HUES6 (cell line): ENCODE data around the gene MACO1.

ENCODE experiments used
- H3K27ac ChIP-seq: 2 replicates; pipeline ENCODE4 v1.7.0; 2013; ENCODE audit warnings: low read depth, mild to moderate bottlenecking, low read length, inconsistent platforms
- H3K27me3 ChIP-seq: 2 replicates; pipeline ENCODE4 v1.6.1; 2013; ENCODE audit warnings: low read length; ENCODE audit not compliant: control insufficient read depth, insufficient read depth
- H3K36me3 ChIP-seq: 2 replicates; pipeline ENCODE4 v1.6.1; 2013; ENCODE audit warnings: low read length; ENCODE audit not compliant: control insufficient read depth, insufficient read depth
- H3K4me1 ChIP-seq: 2 replicates; pipeline ENCODE4 v1.6.1; 2013; ENCODE audit warnings: low read length; ENCODE audit not compliant: control insufficient read depth, insufficient read depth
- H3K4me3 ChIP-seq: 2 replicates; pipeline ENCODE4 v1.5.1; 2013; ENCODE audit warnings: low read depth, low read length
- H3K9ac ChIP-seq: one replicate; pipeline ENCODE4 v1.6.1; 2013; ENCODE audit warnings: mild to moderate bottlenecking, low read length
- H3K9me3 ChIP-seq: 2 replicates; pipeline ENCODE4 v1.6.1; 2013; ENCODE audit warnings: low read depth, low read length; ENCODE audit not compliant: control insufficient read depth, insufficient read depth

Gene MACO1

GRCh38 chr1:25540750-25541342 is 110.1 kb downstream of the MACO1 start:
- peaks cover 20% of the 10 kb centered on the region for H3K4me1 ChIP-seq

GRCh38 chr1:25541425-25541824 is 110.7 kb downstream of the MACO1 start:
- Histone ChIP-seq H3K27me3 (peaks cover 6% of the 10 kb centered on the region; the same call in 1 of the 2 replicates), H3K27ac (no peak overlapping the region), H3K9me3 (no peaks in the 10 kb centered on the region), H3K4me1 (peaks cover 20% of the 10 kb centered on the region), H3K9ac (no peak overlapping the region), H3K4me3 (no peak overlapping the region), H3K36me3 (no peaks in the 10 kb centered on the region)

More at GRCh38 chr1:25540750-25541342, 110.1 kb downstream of the MACO1 start:
- Histone ChIP-seq H3K27ac (no peak overlapping the region), H3K36me3 (no peaks in the 10 kb centered on the region), H3K9ac (no peak overlapping the region), H3K4me3 (no peak overlapping the region), H3K9me3 (no peaks in the 10 kb centered on the region), H3K27me3 (peaks cover 6% of the 10 kb centered on the region; the same call in 1 of the 2 replicates)

GRCh38 chr1:25541889-25542658 is 111.4 kb downstream of the MACO1 start:
- no peaks in the 10 kb centered on the region for H3K36me3 ChIP-seq
- H3K9ac ChIP-seq: no peak overlapping the region
- peaks cover 6% of the 10 kb centered on the region; the same call in 1 of the 2 replicates for H3K27me3 ChIP-seq
- H3K27ac ChIP-seq: no peak overlapping the region
- H3K4me1 ChIP-seq: peaks cover 17% of the 10 kb centered on the region
- no peaks in the 10 kb centered on the region for H3K9me3 ChIP-seq
- no peak overlapping the region for H3K4me3 ChIP-seq

GRCh38 chr1:25543005-25543424 is 112.3 kb downstream of the MACO1 start:
- Histone ChIP-seq H3K27ac (no peak overlapping the region), H3K9ac (peak overlapping the region; percentile 36), H3K27me3 (peaks cover 6% of the 10 kb centered on the region; the same call in 1 of the 2 replicates), H3K36me3 (no peaks in the 10 kb centered on the region), H3K4me1 (0 out of 2 replicates have a peak, but pooled peaks cover 12% of the 10 kb centered on the region), H3K9me3 (no peaks in the 10 kb centered on the region), H3K4me3 (peak overlapping the region; percentile 51)

- Histone ChIP-seq H3K27me3 (peaks cover 6% of the 10 kb centered on the region; the same call in 1 of the 2 replicates), H3K36me3 (no peaks in the 10 kb centered on the region), H3K9me3 (no peaks in the 10 kb centered on the region), H3K27ac (no peak within 1 kb of the TSS), H3K4me3 (peak within 1 kb of the TSS; percentile 80), H3K9ac (peak within 1 kb of the TSS; percentile 70), H3K4me1 (0 out of 2 replicates have a peak, but pooled peaks cover 8% of the 10 kb centered on the region)
Measured at GRCh38 chr1:25543425-25544242, 112.9 kb downstream of the MACO1 start, which contains the start of gene LDLRAP1. TSS of gene LDLRAP1 (plus strand) at chr1:25543606. CDS start at chr1:25543699, 93 bp downstream.

- Histone ChIP-seq H3K4me3 (peak overlapping the region; percentile 80), H3K9ac (peak overlapping the region; percentile 70), H3K4me1 (peaks cover 13% of the 10 kb centered on the region; the same call in 1 of the 2 replicates), H3K9me3 (no peaks in the 10 kb centered on the region), H3K36me3 (no peaks in the 10 kb centered on the region), H3K27me3 (peaks cover 6% of the 10 kb centered on the region; the same call in 1 of the 2 replicates), H3K27ac (no peak overlapping the region)
Measured at GRCh38 chr1:25544243-25544764, 113.6 kb downstream of the MACO1 start.

- H3K4me1 ChIP-seq: peaks cover 18% of the 10 kb centered on the region; the same call in 1 of the 2 replicates
- H3K27me3 ChIP-seq: peaks cover 6% of the 10 kb centered on the region; the same call in 1 of the 2 replicates
- H3K4me3 ChIP-seq: peak overlapping the region; percentile 80
- H3K9ac ChIP-seq: no peak overlapping the region
- H3K36me3 ChIP-seq: no peaks in the 10 kb centered on the region
- H3K27ac ChIP-seq: no peak overlapping the region
- no peaks in the 10 kb centered on the region for H3K9me3 ChIP-seq
Measured at GRCh38 chr1:25544819-25545218, 114.1 kb downstream of the MACO1 start.

- Histone ChIP-seq H3K36me3 (no peaks in the 10 kb centered on the region), H3K4me1 (peaks cover 19% of the 10 kb centered on the region; the same call in 1 of the 2 replicates), H3K9me3 (no peaks in the 10 kb centered on the region), H3K9ac (no peak overlapping the region), H3K27me3 (peaks cover 6% of the 10 kb centered on the region; the same call in 1 of the 2 replicates), H3K4me3 (no peak overlapping the region), H3K27ac (no peak overlapping the region)
Measured at GRCh38 chr1:25545767-25546166, 115.1 kb downstream of the MACO1 start.

GRCh38 chr1:25546193-25546592 is 115.5 kb downstream of the MACO1 start:
- H3K27ac ChIP-seq: no peak overlapping the region

GRCh38 chr1:25548601-25549000 is 117.9 kb downstream of the MACO1 start:
- H3K27me3 ChIP-seq: peaks cover 6% of the 10 kb centered on the region; the same call in 1 of the 2 replicates
- H3K36me3 ChIP-seq: no peaks in the 10 kb centered on the region
- H3K9ac ChIP-seq: no peak overlapping the region
- peaks cover 19% of the 10 kb centered on the region; the same call in 1 of the 2 replicates for H3K4me1 ChIP-seq
- H3K27ac ChIP-seq: no peak overlapping the region
- H3K9me3 ChIP-seq: no peaks in the 10 kb centered on the region
- H3K4me3 ChIP-seq: no peak overlapping the region

More at GRCh38 chr1:25546193-25546592, 115.5 kb downstream of the MACO1 start:
- H3K4me1 ChIP-seq: peaks cover 19% of the 10 kb centered on the region; the same call in 1 of the 2 replicates
- no peak overlapping the region for H3K9ac ChIP-seq
- H3K36me3 ChIP-seq: no peaks in the 10 kb centered on the region
- peaks cover 6% of the 10 kb centered on the region; the same call in 1 of the 2 replicates for H3K27me3 ChIP-seq
- H3K4me3 ChIP-seq: no peak overlapping the region
- no peaks in the 10 kb centered on the region for H3K9me3 ChIP-seq
